Measurements from ENCODE around the gene KCTD16. TPM values are rescaled to one million over a fixed set of nuclear protein-coding genes. Genes with fewer than 3 reads are reported as not detected.

The KCTD16 gene
- total and polyA plus RNA-seq, 2 experiments from 2014 or later: 0.45 to 3.4 TPM

DNA sequence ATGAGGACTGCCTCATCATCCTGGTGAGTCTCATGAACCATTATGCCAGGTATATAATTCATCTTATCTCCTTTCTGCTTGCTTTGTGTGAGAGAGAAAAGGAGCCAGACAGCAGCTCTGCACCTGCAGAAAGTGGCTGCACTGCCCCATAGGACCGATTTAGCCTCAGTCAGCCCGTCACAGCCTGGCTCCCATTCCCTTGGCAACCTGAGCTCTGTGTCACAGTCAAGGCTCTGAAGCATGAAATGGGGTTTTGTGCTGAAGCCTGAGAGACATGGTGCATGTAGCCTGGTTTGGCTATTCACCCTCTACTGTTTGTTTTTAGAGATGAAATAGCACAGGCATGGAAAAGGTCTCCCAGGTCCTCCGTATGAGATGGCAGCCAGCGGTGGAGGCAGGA is 198.3 kb downstream of the KCTD16 start:
- H4K20me1 ChIP-seq (ENCODE audit: insufficient read depth, poor library complexity, severe bottlenecking): no peaks in the 10 kb centered on the region

DNA sequence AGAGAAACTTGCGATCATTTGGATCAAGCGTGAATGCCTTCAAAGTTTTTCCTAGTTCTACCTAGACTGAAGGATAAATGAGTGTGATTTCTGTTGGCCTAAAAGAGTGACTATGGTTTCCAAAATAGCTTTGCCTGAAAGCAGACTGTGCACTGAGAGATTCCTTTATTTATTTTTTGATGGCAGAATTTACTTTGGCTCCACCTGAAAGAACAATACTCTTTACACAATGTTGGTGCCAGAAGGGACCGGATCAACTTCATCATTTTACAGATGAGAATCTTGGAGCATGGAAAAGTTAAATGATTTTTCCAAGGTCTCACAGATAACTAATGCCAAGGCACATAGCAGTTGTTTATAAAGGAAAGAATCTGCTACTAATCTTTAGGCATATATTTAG is 199.6 kb downstream of the KCTD16 start:
- H3K27ac ChIP-seq: no peak overlapping the region
- peaks cover 3% of the 10 kb centered on the region for H3K4me1 ChIP-seq (ENCODE audit: insufficient read depth)
- WGBS (ENCODE audit: low lambda C conversion rate, missing lambda C conversion rate): 80% methylated on average over 3 of the region's 3 CpGs
- TF ChIP-seq EZH2phosphoT487 (IDR thresholded peaks at IDR 0.05; ENCODE audit: low read depth, severe bottlenecking, unreplicated experiment) (no peak), EZH2 (IDR thresholded peaks at IDR 0.05; ENCODE audit: borderline replicate concordance) (no peak)
- TF ChIP-seq, protein P1, sequence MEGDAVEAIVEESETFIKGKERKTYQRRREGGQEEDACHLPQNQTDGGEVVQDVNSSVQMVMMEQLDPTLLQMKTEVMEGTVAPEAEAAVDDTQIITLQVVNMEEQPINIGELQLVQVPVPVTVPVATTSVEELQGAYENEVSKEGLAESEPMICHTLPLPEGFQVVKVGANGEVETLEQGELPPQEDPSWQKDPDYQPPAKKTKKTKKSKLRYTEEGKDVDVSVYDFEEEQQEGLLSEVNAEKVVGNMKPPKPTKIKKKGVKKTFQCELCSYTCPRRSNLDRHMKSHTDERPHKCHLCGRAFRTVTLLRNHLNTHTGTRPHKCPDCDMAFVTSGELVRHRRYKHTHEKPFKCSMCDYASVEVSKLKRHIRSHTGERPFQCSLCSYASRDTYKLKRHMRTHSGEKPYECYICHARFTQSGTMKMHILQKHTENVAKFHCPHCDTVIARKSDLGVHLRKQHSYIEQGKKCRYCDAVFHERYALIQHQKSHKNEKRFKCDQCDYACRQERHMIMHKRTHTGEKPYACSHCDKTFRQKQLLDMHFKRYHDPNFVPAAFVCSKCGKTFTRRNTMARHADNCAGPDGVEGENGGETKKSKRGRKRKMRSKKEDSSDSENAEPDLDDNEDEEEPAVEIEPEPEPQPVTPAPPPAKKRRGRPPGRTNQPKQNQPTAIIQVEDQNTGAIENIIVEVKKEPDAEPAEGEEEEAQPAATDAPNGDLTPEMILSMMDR (IDR thresholded peaks at IDR 0.05; ENCODE audit: poor library complexity): no peak
- no peaks in the 10 kb centered on the region for H4K20me1 ChIP-seq (ENCODE audit: insufficient read depth, poor library complexity, severe bottlenecking)
- H3K79me2 ChIP-seq: no peaks in the 10 kb centered on the region
- no peaks in the 10 kb centered on the region for H3K9me2 ChIP-seq (replicated peaks; ENCODE audit: insufficient read depth)
- DNase-seq (ENCODE audit: low spot score): no peak
- H3K4me3 ChIP-seq: no peak overlapping the region
- no peaks in the 10 kb centered on the region for H3K36me3 ChIP-seq (replicated peaks; ENCODE audit: insufficient read depth, low read depth)
- no peaks in the 10 kb centered on the region for H3K9me3 ChIP-seq (ENCODE audit: low read depth)
- no peaks in the 10 kb centered on the region for H3K27me3 ChIP-seq
- no peak overlapping the region for H3K4me2 ChIP-seq
- no peak overlapping the region for H2AFZ ChIP-seq

More for the DNA sequence above, 198.3 kb downstream of the KCTD16 start:
- H3K27ac ChIP-seq: no peak overlapping the region
- no peaks in the 10 kb centered on the region for H3K9me3 ChIP-seq (ENCODE audit: low read depth)
- H3K4me3 ChIP-seq: no peak overlapping the region
- WGBS (ENCODE audit: low lambda C conversion rate, missing lambda C conversion rate): 93% methylated on average over 4 of the region's 4 CpGs
- no peaks in the 10 kb centered on the region for H3K27me3 ChIP-seq
- no peak overlapping the region for H3K4me2 ChIP-seq
- no peaks in the 10 kb centered on the region for H3K9me2 ChIP-seq (replicated peaks; ENCODE audit: insufficient read depth)
- TF ChIP-seq EZH2phosphoT487 (IDR thresholded peaks at IDR 0.05; ENCODE audit: low read depth, severe bottlenecking, unreplicated experiment) (no peak), EZH2 (IDR thresholded peaks at IDR 0.05; ENCODE audit: borderline replicate concordance) (no peak)
- TF ChIP-seq, protein P1 (IDR thresholded peaks at IDR 0.05; ENCODE audit: poor library complexity): no peak
- H3K79me2 ChIP-seq: no peaks in the 10 kb centered on the region
- H3K4me1 ChIP-seq (ENCODE audit: insufficient read depth): peaks cover 3% of the 10 kb centered on the region
- DNase-seq (ENCODE audit: low spot score): no peak
- H2AFZ ChIP-seq: no peak overlapping the region
- no peaks in the 10 kb centered on the region for H3K36me3 ChIP-seq (replicated peaks; ENCODE audit: insufficient read depth, low read depth)

DNA sequence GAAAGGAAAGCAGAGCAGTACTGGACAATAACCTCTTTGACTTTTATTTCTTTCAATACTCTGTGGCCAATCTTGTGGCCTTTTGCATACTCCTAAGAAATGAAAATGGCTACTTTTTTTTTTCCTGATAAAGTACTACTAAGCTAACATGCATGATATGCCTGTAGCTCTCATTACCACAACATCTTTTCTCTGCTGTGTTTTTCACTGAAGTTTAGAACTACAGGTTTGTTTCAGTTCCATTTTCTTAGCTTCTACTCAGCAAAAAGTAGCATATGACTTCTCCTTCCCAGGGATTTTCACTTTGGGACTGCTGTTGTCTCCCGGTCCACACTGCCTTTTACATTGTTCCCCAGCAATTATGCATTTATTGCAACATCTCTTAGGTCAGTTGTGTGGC is 204.0 kb downstream of the KCTD16 start:
- Histone ChIP-seq H3K36me3 (replicated peaks; ENCODE audit: insufficient read depth, low read depth) (no peaks in the 10 kb centered on the region), H3K4me1 (ENCODE audit: insufficient read depth) (no peaks in the 10 kb centered on the region), H3K27me3 (no peaks in the 10 kb centered on the region), H3K79me2 (no peaks in the 10 kb centered on the region), H3K4me3 (no peak overlapping the region), H4K20me1 (ENCODE audit: insufficient read depth, poor library complexity, severe bottlenecking) (no peaks in the 10 kb centered on the region), H3K9me2 (replicated peaks; ENCODE audit: insufficient read depth) (no peaks in the 10 kb centered on the region), H3K9me3 (ENCODE audit: low read depth) (no peaks in the 10 kb centered on the region), H3K4me2 (no peak overlapping the region), H2AFZ (no peak overlapping the region), H3K27ac (no peak overlapping the region)
- no peak for DNase-seq (ENCODE audit: low spot score)
- TF ChIP-seq EZH2phosphoT487 (IDR thresholded peaks at IDR 0.05; ENCODE audit: low read depth, severe bottlenecking, unreplicated experiment): no peak
- TF ChIP-seq EZH2 (IDR thresholded peaks at IDR 0.05; ENCODE audit: borderline replicate concordance): no peak
- TF ChIP-seq, protein P1 (IDR thresholded peaks at IDR 0.05; ENCODE audit: poor library complexity): no peak
- WGBS (ENCODE audit: low lambda C conversion rate, missing lambda C conversion rate): 82% methylated on average over 1 of the region's 1 CpG

DNA sequence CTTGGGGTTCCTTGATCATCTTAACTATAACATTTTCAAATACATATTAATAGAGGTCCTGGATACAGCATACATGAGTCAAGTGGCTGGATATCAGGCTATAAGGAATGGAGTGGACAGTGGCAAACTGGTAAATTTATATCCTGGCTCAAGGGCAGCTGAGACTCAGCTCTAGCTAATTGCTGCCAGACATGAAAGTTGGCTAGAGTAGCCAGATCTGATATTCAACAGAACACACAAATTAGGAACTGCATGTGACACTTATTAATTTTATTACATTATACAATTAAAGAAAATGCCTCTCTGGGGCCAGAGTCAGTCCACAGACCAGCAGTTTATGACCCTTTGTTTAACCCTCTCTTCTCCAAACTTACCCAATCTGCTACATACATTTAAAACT is 206.5 kb downstream of the KCTD16 start:
- Histone ChIP-seq H3K27me3 (no peaks in the 10 kb centered on the region), H3K27ac (no peak overlapping the region), H3K9me3 (ENCODE audit: low read depth) (no peaks in the 10 kb centered on the region), H3K4me1 (ENCODE audit: insufficient read depth) (no peaks in the 10 kb centered on the region), H3K4me2 (no peak overlapping the region), H3K9me2 (replicated peaks; ENCODE audit: insufficient read depth) (no peaks in the 10 kb centered on the region), H3K79me2 (no peaks in the 10 kb centered on the region), H3K36me3 (replicated peaks; ENCODE audit: insufficient read depth, low read depth) (no peaks in the 10 kb centered on the region), H4K20me1 (ENCODE audit: insufficient read depth, poor library complexity, severe bottlenecking) (no peaks in the 10 kb centered on the region), H3K4me3 (no peak overlapping the region), H2AFZ (no peak overlapping the region)
- no peak for TF ChIP-seq EZH2phosphoT487 (IDR thresholded peaks at IDR 0.05; ENCODE audit: low read depth, severe bottlenecking, unreplicated experiment)
- TF ChIP-seq EZH2 (IDR thresholded peaks at IDR 0.05; ENCODE audit: borderline replicate concordance): no peak
- TF ChIP-seq, protein P1 (IDR thresholded peaks at IDR 0.05; ENCODE audit: poor library complexity): no peak
- DNase-seq (ENCODE audit: low spot score): no peak
